ENCODE results near the gene ROBO4. TPM values are rescaled to one million over a fixed set of nuclear protein-coding genes. Genes with fewer than 3 reads are reported as not detected.

ROBO4 gene
- total and polyA plus RNA-seq, 9 of the 15 experiments (the other 6 are each of a cell fraction or from before 2014, with no cell fraction given), result not detected

- Histone ChIP-seq H3K9me1 (ENCODE audit: control insufficient read depth, insufficient read depth, low read length) (no peaks in the 10 kb centered on the region), H2AFZ (ENCODE audit: low read depth, low read length) (no peak overlapping the region), H3K27ac (ENCODE audit: extremely low read depth, low read depth, low read length) (no peak overlapping the region), H3K79me2 (ENCODE audit: control insufficient read depth, insufficient read depth, low read length) (no peaks in the 10 kb centered on the region), H3K4me3 (no peak overlapping the region), H3K9ac (ENCODE audit: insufficient read depth in 1 of 2, low read depth in 2 of 2, low read length in 2 of 2) (no peak overlapping the region), H3K36me3 (ENCODE audit: control insufficient read depth, insufficient read depth, low read length) (no peaks in the 10 kb centered on the region), H4K20me1 (replicated peaks; ENCODE audit: control insufficient read depth, insufficient read depth, low read length) (no peaks in the 10 kb centered on the region), H3K4me2 (ENCODE audit: insufficient read depth, low read length) (no peak overlapping the region), H3K9me3 (replicated peaks; ENCODE audit: control insufficient read depth, insufficient read depth, low read depth, low read length) (no peaks in the 10 kb centered on the region), H3K4me1 (replicated peaks in 1 of 2; ENCODE audit: control insufficient read depth in 2 of 2, insufficient read depth in 2 of 2, low read length in 2 of 2) (no peaks in the 10 kb centered on the region), H3K27me3 (ENCODE audit: control insufficient read depth in 2 of 2, insufficient read depth in 2 of 2, low read length in 2 of 2) (peaks cover 35 to 74% of the 10 kb centered on the region in 2 experiments; a peak in 4 of 5 replicates)
- intact Hi-C loops (cut with micrococcal nuclease) (no loop called here), in situ Hi-C loops (cut with MboI) (no loop called here)
- BruUV-seq (replicated peaks), result no TSS peak
- no peak for ATAC-seq
- WGBS (ENCODE audit: insufficient coverage, low coverage, missing lambda C conversion rate), result 0% methylated on average over 4 of the region's 4 CpGs
- ChIA-PET CTCF (ENCODE audit: low intra/inter-chr PET ratio) (no interaction called here), POLR2A (interaction anchor here (0.5 kb wide), 1 partner anchor 90 kb away, joined by 3 read pairs; no protein-coding TSS in a partner anchor)
- no peak for DNase-seq (ENCODE audit: extremely low read depth in 1 of 4, low spot score in 3 of 4)
- FAIRE-seq, result no peak
- TF ChIP-seq FOXJ2 (tag; IDR thresholded peaks at IDR 0.05) (no peak), ZNF586 (CRISPR knock-in tag; conservative IDR thresholded peaks at IDR 0.05) (no peak), JUND (IDR thresholded peaks at IDR 0.05; ENCODE audit: borderline replicate concordance, low read depth, low read length) (no peak), JUND (tag; IDR thresholded peaks at IDR 0.05; ENCODE audit: borderline replicate concordance, low read depth, low read length) (no peak), ARID3A (IDR thresholded peaks at IDR 0.05; ENCODE audit: borderline replicate concordance, low read depth, low read length) (no peak), ZNF318 (IDR thresholded peaks at IDR 0.05; ENCODE audit: borderline replicate concordance in 1 of 2, low read depth in 1 of 2) (no peak), ZNF408 (CRISPR knock-in tag; IDR thresholded peaks at IDR 0.05; ENCODE audit: low read depth) (no peak), ZNF696 (CRISPR knock-in tag; conservative IDR thresholded peaks at IDR 0.05) (no peak), HES1 (IDR thresholded peaks at IDR 0.05; ENCODE audit: low read depth) (no peak), FOS (IDR thresholded peaks at IDR 0.05; ENCODE audit: extremely low read depth, insufficient read length) (no peak), ZNF239 (CRISPR knock-in tag; IDR thresholded peaks at IDR 0.05) (no peak), ILK (tag; IDR thresholded peaks at IDR 0.05; ENCODE audit: borderline replicate concordance, low read depth) (no peak), COPS2 (conservative IDR thresholded peaks at IDR 0.05) (no peak)
Observed at GRCh38 chr11:124922831-124923230, 25.2 kb upstream of the ROBO4 start.

Data from K562 (cell line).